Left ventricle myocardium inferior (tissue), 1 donor: ENCODE data around the gene TEN1. TPM values are rescaled to one million over a fixed set of nuclear protein-coding genes. Genes with fewer than 3 reads are reported as not detected.
"Not testable (repeated sequence)": the region's sequence is repeated elsewhere in the genome, so short reads cannot be mapped to it uniquely, and the experiment has no call there.

Experiments used
- DNase-seq: peaks from one replicate; pipeline ENCODE4 v3.0.0-alpha.2; 2020
- H3K27ac ChIP-seq: fragments of 200-600 bp; replicated peaks from 2 replicates; pipeline ENCODE4 v1.8.0; 2021
- H3K27me3 ChIP-seq: fragments of 200-600 bp; 2 replicates; pipeline ENCODE4 v1.8.0; 2021; ENCODE audit warnings: low read depth
- H3K36me3 ChIP-seq: fragments of 200-600 bp; 2 replicates; pipeline ENCODE4 v1.8.0; 2021
- H3K4me1 ChIP-seq: fragments of 200-600 bp; 2 replicates; pipeline ENCODE4 v1.8.0; 2021
- H3K4me3 ChIP-seq: fragments of 200-600 bp; 2 replicates; pipeline ENCODE4 v1.8.0; 2021; ENCODE audit warnings: mild to moderate bottlenecking, moderate library complexity
- H3K9me3 ChIP-seq: fragments of 200-600 bp; replicated peaks from 2 replicates; pipeline ENCODE4 v1.8.0; 2021
- intact Hi-C: fragments of 100-400 bp; cut with micrococcal nuclease; formaldehyde crosslinking; loops from one replicate; pipeline ENCODE4 v1.11.0; 2022
- total RNA-seq: library from RNA; stranded (reverse); fragmentation: NEBNext Ultra II Directional; extraction: Animal tissue kit (Norgen Biotek cat#: 25700); gene quantifications from one replicate; pipeline ENCODE4 v1.2.1, GENCODE V29; 2021
- TF ChIP-seq, protein P1 (sequence below): fragments of 200-600 bp; IDR thresholded peaks from 2 replicates; pipeline ENCODE4 v1.8.0; 2021; ENCODE audit warnings: antibody characterized with exemption, mild to moderate bottlenecking, borderline replicate concordance
- donor health status: DM: no; HTN: yes; CAD: no; lungs with severe emphysema.

Gene TEN1
- total RNA-seq, 1 donor from 2014 or later: 5.3 TPM

DNA sequence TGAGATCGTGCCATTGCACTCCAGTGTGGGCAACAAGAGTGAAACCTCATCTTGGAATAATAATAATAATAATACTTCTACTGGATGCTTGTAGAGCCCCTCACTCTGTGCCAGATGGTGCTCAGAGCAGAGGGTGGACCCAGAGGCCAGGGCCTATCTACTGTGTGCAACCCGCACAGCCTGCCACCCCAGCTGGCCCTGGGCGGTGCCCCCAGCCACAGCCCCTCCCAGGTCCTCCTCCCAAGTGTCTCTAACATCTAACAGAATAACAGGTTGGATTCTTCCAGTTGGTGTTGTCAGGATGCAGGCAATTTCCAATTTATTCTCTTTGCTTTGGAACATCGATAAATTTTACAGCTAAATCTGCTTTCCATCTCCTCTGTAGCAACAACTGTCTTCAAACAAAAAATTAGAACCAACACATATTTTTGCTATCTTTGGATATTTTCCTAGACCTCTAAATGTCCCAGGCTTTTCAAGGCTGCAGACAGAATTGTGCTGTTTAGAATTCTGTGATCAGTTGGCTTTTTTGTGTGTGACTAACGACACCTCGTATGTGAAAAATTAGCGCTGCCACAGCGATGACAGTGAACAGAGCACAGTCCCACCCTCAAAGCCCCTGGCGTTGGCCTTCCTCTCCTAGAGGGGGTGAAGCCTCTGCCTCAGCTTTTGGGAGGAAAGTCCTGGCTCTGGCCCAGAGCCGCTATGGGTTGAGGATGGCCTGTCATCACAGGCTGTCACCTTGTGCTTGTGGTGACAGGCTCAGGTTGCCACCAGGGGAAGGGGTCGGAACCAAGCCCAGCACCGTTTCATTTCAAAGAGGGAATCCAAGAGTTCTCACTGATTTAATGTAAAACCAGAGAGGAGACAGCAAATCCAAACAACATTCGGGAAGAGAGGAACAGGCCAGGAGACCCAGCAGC, 55.6 kb downstream of the TEN1 start:
- H3K27me3 ChIP-seq: no peaks in the 10 kb centered on the region
- no peaks in the 10 kb centered on the region for H3K9me3 ChIP-seq
- H3K4me3 ChIP-seq: no peak overlapping the region
- intact Hi-C loops: no loop called here
- peaks cover 19% of the 10 kb centered on the region for H3K36me3 ChIP-seq
- peaks cover 10% of the 10 kb centered on the region for H3K4me1 ChIP-seq
- H3K27ac ChIP-seq: no peak overlapping the region
- DNase-seq: no peak
- TF ChIP-seq, protein P1, sequence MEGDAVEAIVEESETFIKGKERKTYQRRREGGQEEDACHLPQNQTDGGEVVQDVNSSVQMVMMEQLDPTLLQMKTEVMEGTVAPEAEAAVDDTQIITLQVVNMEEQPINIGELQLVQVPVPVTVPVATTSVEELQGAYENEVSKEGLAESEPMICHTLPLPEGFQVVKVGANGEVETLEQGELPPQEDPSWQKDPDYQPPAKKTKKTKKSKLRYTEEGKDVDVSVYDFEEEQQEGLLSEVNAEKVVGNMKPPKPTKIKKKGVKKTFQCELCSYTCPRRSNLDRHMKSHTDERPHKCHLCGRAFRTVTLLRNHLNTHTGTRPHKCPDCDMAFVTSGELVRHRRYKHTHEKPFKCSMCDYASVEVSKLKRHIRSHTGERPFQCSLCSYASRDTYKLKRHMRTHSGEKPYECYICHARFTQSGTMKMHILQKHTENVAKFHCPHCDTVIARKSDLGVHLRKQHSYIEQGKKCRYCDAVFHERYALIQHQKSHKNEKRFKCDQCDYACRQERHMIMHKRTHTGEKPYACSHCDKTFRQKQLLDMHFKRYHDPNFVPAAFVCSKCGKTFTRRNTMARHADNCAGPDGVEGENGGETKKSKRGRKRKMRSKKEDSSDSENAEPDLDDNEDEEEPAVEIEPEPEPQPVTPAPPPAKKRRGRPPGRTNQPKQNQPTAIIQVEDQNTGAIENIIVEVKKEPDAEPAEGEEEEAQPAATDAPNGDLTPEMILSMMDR: no peak

DNA sequence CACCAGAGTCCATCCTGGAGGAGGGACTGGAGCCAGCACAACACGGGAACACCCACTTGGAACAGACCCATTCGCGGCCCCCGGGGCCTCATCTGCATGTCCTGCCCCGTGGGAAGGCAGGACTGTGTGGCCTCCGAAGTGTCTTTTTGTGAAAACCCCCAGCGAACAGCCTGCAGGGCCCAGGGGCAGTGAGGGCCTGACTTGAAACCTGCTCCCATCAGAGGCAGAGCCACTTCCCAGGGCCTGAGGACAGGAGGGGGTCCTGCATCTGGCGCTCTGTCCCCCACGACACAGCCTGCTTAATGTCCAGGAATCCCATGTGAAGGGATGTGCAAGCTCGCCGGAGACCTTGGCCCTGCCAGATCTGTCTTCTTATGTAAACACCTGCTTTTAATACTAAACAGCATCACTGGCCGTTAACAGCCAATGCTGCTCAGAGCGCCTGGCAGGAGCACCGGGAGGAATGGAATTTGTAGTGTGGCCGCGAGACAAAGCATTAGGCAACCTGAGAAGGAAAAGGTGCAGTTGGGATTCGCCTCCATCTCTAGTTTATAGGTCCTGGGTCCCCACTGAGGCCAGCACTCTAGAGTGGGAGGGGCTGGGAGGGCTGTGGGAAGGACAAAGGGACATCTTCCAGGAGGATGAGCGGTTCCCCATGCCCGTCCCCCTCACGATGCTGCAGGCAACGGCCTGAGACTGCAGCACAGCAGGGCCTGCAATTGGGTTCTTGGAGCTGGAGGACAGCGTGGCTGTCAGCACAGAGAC, 57.6 kb downstream of the TEN1 start:
- peaks cover 39% of the 10 kb centered on the region for H3K36me3 ChIP-seq
- TF ChIP-seq, protein P1: no peak
- H3K27ac ChIP-seq: no peak overlapping the region
- no peaks in the 10 kb centered on the region for H3K9me3 ChIP-seq
- H3K27me3 ChIP-seq: no peaks in the 10 kb centered on the region
- H3K4me3 ChIP-seq: no peak overlapping the region
- intact Hi-C loops: no loop called here
- peaks cover 6% of the 10 kb centered on the region for H3K4me1 ChIP-seq
- DNase-seq: no peak

DNA sequence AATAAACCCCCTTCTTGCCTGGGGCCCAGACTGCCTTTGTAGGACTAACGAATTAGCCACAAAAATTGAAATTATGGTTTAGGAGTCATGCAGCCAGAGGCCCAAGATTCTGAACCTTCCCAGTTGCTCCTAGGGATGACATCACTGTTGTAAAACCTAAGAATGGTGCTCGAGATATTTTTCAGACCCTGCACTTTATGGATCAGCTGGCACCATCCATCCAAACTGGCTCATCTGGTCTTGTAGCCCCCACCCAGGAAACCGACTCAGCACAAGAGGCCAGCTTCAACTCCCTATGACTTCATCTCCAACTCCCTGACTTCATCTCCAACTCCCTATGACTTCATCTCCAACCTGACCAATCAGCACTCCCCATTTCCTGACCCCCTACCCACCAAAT, 59.0 kb downstream of the TEN1 start:
- intact Hi-C loops: no loop called here
- H3K4me1 ChIP-seq: peaks cover 6% of the 10 kb centered on the region
- no peak overlapping the region for H3K4me3 ChIP-seq
- H3K36me3 ChIP-seq: peaks cover 53% of the 10 kb centered on the region
- no peak overlapping the region for H3K27ac ChIP-seq
- no peak for DNase-seq
- TF ChIP-seq, protein P1: no peak
- H3K9me3 ChIP-seq: no peaks in the 10 kb centered on the region
- no peaks in the 10 kb centered on the region for H3K27me3 ChIP-seq

DNA sequence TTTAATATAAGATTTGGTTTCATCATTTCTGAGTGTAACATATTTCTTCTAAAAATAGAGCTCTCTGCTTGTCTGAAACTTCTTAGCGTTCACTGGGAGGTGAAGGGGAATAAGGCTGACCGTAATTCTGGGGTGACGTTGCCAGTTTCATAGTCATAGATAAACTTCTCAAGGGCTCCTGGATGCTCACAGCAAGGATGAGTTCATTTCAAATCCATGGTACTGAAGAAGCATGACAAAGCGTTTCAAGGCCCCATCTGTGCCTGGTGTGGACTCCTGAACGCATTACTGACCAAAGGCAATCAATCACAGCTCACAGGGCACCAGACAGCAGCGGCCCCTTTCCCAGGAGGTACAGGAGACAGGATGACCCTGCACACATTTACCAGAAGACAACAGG, 60.1 kb downstream of the TEN1 start:
- intact Hi-C loops: no loop called here
- TF ChIP-seq, protein P1: no peak
- Histone ChIP-seq H3K36me3 (peaks cover 64% of the 10 kb centered on the region), H3K4me1 (peaks cover 6% of the 10 kb centered on the region), H3K4me3 (no peak overlapping the region), H3K27me3 (no peaks in the 10 kb centered on the region), H3K9me3 (no peaks in the 10 kb centered on the region), H3K27ac (no peak overlapping the region)
- no peak for DNase-seq

- H3K4me1 ChIP-seq: peaks cover 6% of the 10 kb centered on the region
- H3K27ac ChIP-seq: no peak overlapping the region
- DNase-seq: no peak
- H3K9me3 ChIP-seq: no peaks in the 10 kb centered on the region
- H3K4me3 ChIP-seq: no peak overlapping the region
- peaks cover 76% of the 10 kb centered on the region for H3K36me3 ChIP-seq
- no peaks in the 10 kb centered on the region for H3K27me3 ChIP-seq
- intact Hi-C loops: no loop called here
- TF ChIP-seq, protein P1: no peak
Observed at GRCh38 chr17:76040376-76040775, 61.3 kb downstream of the TEN1 start.

DNA sequence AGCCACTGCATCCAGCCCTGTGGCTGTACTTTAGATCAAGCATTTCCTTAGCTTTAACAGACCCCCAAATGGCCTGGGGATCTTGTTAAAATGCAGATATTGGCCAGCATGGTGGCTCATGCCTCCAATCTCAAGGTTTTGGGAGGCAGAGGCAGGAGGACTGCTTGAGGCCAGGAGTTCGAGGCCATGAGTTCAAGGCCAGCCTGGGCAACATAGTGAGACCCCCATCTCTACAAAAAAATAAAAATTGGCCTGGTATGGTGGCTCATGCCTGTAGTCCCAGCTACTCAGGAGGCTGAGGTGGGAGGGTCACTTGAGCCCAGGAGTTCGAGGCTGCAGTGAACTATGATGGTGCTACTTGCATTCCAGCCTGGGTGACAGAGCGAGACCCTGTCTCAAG, 63.8 kb downstream of the TEN1 start:
- H3K4me1 ChIP-seq, DNase-seq, intact Hi-C loops, H3K4me3 ChIP-seq, H3K27ac ChIP-seq, H3K27me3 ChIP-seq, H3K9me3 ChIP-seq: not testable (repeated sequence)
- peaks cover 99% of the 10 kb centered on the region for H3K36me3 ChIP-seq

GRCh38 chr17:76044475-76045007, 65.5 kb downstream of the TEN1 start:
- H3K9me3 ChIP-seq, H3K27me3 ChIP-seq, H3K4me1 ChIP-seq, DNase-seq, H3K4me3 ChIP-seq, intact Hi-C loops, H3K27ac ChIP-seq: not testable (repeated sequence)
- peaks cover 100% of the 10 kb centered on the region for H3K36me3 ChIP-seq
